Keratinocyte (primary cell): ENCODE measurements around the gene RCN2.

Experiments used
- EZH2 ChIP-seq: IDR thresholded peaks from one replicate; pipeline ENCODE4 v1.6.1; 2012; ENCODE audit warnings: inconsistent platforms, mild to moderate bottlenecking, low read length, moderate library complexity
- TF ChIP-seq, protein P1 (sequence below), 3 experiments: IDR thresholded peaks in 1 of 3; conservative IDR thresholded peaks in 1 of 3; optimal IDR thresholded peaks in 1 of 3; 2 replicates in 2 of 3; 3 replicates in 1 of 3; pipeline versions ENCODE3 to v1.5.1; 2011; ENCODE audit warnings: low read length in 3 of 3, mild to moderate bottlenecking in 3 of 3, moderate library complexity in 2 of 3, control low read depth in 1 of 3, inconsistent platforms in 1 of 3; ENCODE audit not compliant: insufficient read depth in 2 of 3; ENCODE audit errors: extremely low read depth in 1 of 3

DNA sequence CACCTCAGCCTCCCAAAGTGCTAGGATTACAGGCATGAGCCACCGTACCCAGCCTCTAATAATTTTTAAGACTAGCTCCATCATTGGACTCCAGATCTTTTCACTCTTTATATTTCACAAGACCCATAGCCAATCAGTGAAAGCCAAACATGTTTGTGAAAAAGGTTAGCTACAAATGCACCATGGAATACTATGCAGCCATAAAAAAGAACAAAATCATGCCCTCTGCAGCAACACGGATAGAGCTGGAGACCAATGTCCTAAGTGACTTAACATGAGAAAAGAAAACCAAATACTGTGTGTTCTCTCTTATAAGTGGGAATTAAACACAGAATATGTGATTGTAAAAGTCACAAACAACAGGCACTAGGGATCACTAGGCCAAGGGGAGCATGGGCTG is 29.6 kb upstream of the RCN2 start:
- TF ChIP-seq, protein P1, sequence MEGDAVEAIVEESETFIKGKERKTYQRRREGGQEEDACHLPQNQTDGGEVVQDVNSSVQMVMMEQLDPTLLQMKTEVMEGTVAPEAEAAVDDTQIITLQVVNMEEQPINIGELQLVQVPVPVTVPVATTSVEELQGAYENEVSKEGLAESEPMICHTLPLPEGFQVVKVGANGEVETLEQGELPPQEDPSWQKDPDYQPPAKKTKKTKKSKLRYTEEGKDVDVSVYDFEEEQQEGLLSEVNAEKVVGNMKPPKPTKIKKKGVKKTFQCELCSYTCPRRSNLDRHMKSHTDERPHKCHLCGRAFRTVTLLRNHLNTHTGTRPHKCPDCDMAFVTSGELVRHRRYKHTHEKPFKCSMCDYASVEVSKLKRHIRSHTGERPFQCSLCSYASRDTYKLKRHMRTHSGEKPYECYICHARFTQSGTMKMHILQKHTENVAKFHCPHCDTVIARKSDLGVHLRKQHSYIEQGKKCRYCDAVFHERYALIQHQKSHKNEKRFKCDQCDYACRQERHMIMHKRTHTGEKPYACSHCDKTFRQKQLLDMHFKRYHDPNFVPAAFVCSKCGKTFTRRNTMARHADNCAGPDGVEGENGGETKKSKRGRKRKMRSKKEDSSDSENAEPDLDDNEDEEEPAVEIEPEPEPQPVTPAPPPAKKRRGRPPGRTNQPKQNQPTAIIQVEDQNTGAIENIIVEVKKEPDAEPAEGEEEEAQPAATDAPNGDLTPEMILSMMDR (optimal IDR thresholded peaks at IDR 0.05 in 1 of 3, IDR thresholded peaks at IDR 0.05 in 1 of 3, conservative IDR thresholded peaks at IDR 0.05 in 1 of 3; ENCODE audit: extremely low read depth in 1 of 3, insufficient read depth in 2 of 3, low read length in 3 of 3) = no peak
- no peak for TF ChIP-seq EZH2
